HCT116 (cell line): ENCODE results near the gene WWOX. TPM values are rescaled to one million over a fixed set of nuclear protein-coding genes. Genes with fewer than 3 reads are reported as not detected.

Source experiments
- ATAC-seq: fragments of 200-7000 bp; cut with Tn5 transposase; 2 replicates; pipeline ENCODE4 v1.9.1; 2020; ENCODE audit warnings: mild to moderate bottlenecking, moderate library complexity
- BruUV-seq: library from RNA; stranded (reverse); fragments of 400-500 nt; replicated peaks from 2 replicates; lab custom pipeline; 2021; lab: Mats Ljungman, UMichigan
- CTCF ChIA-PET: fragments of 300-600 bp; sonication (Branson Sonifier 250); formaldehyde crosslinking; loops from one replicate; lab custom pipeline; 2021; ENCODE audit warnings: antibody characterized with exemption; lab: Charles Lee
- POLR2A ChIA-PET: fragments of 300-600, 350-600 bp; sonication (Branson Sonifier 250); formaldehyde crosslinking; loops from one replicate; lab custom pipeline; 2021; ENCODE audit warnings: antibody characterized with exemption; lab: Charles Lee
- RAD21 ChIA-PET, 2 experiments: fragments of 300-600 bp; sonication (Branson Sonifier 250); formaldehyde crosslinking; loops; one replicate each; lab custom pipeline; 2023; ENCODE audit warnings: low total read pairs in 2 of 2; ENCODE audit not compliant: uncharacterized antibody in 2 of 2, unreplicated experiment in 2 of 2, low non-redundant PET in 1 of 2; lab: Charles Lee
- DNase-seq: peaks from one replicate; pipeline ENCODE4 v3.0.0-alpha.2; 2010; ENCODE audit warnings: low read depth, low spot score
- H2AFZ ChIP-seq: fragments of 200-600 bp; shearing (Covaris generic), sonication (generic); 2 replicates; pipeline ENCODE4 v1.6.1; 2017; ENCODE audit warnings: low read depth, mixed run types, mixed read lengths, antibody characterized with exemption, low read length; ENCODE audit not compliant: poor library complexity, severe bottlenecking
- H3K27ac ChIP-seq: 2 replicates; pipeline ENCODE4 v1.5.1; 2012; ENCODE audit warnings: low read depth, low read length
- H3K27me3 ChIP-seq: fragments of 200-600 bp; sonication (generic); 2 replicates; pipeline ENCODE4 v1.6.1; 2016; ENCODE audit warnings: mixed run types, low read length, mixed read lengths; ENCODE audit not compliant: insufficient read depth
- H3K36me3 ChIP-seq, 2 experiments: fragments of 200-500 bp in 1 of 2; fragments of 200-600 bp in 1 of 2; sonication (Bioruptor generic) in 1 of 2; sonication (generic) in 1 of 2; 2 replicates each; pipeline versions ENCODE4 v1.5.1 to v1.6.1; 2014 to 2016; ENCODE audit warnings: low read length in 2 of 2, inconsistent platforms in 1 of 2, mixed read lengths in 1 of 2, mixed run types in 1 of 2; ENCODE audit not compliant: insufficient read depth in 2 of 2, control insufficient read depth in 1 of 2
- H3K4me1 ChIP-seq, 2 experiments: fragments of 200-600 bp in 1 of 2; sonication (generic) in 1 of 2; 2 replicates each; pipeline versions ENCODE4 v1.5.1 to v1.6.1; 2012 to 2017; ENCODE audit warnings: low read length in 2 of 2, inconsistent platforms in 1 of 2, mild to moderate bottlenecking in 1 of 2, mixed read lengths in 1 of 2, mixed run types in 1 of 2, moderate library complexity in 1 of 2; ENCODE audit not compliant: insufficient read depth in 2 of 2, control insufficient read depth in 1 of 2
- H3K4me2 ChIP-seq: fragments of 200-600 bp; sonication (generic); 2 replicates; pipeline ENCODE4 v1.6.1; 2017; ENCODE audit warnings: mixed run types, low read length, mixed read lengths
- H3K4me3 ChIP-seq, 2 experiments: fragments of 200-600 bp in 1 of 2; sonication (generic) in 1 of 2; replicated peaks in 1 of 2; 2 replicates each; pipeline ENCODE4 v1.5.1; 2011 to 2016; ENCODE audit warnings: low read length in 2 of 2, control low read depth in 1 of 2, low read depth in 1 of 2, mild to moderate bottlenecking in 1 of 2, mixed read lengths in 1 of 2, mixed run types in 1 of 2
- H3K79me2 ChIP-seq: fragments of 200-600 bp; sonication (generic); 2 replicates; pipeline ENCODE4 v1.6.1; 2017; ENCODE audit warnings: mild to moderate bottlenecking, mixed run types, low read length, moderate library complexity, mixed read lengths; ENCODE audit not compliant: insufficient read depth
- H3K9ac ChIP-seq: fragments of 200-600 bp; sonication (generic); 2 replicates; pipeline ENCODE4 v1.6.1; 2016; ENCODE audit warnings: low read length, mixed read lengths
- H3K9me2 ChIP-seq: fragments of 200-600 bp; sonication (generic), shearing (Covaris generic); 2 replicates; pipeline ENCODE4 v1.6.1; 2017; ENCODE audit warnings: mixed run types, mild to moderate bottlenecking, moderate library complexity; ENCODE audit not compliant: insufficient read depth
- H3K9me3 ChIP-seq, 2 experiments: fragments of 200-500 bp in 1 of 2; fragments of 200-600 bp in 1 of 2; sonication (Bioruptor generic) in 1 of 2; sonication (generic) in 1 of 2; 2 replicates each; pipeline ENCODE4 v1.6.1; 2014 to 2017; ENCODE audit warnings: low read length in 2 of 2, mixed read lengths in 2 of 2, inconsistent platforms in 1 of 2, low read depth in 1 of 2, mild to moderate bottlenecking in 1 of 2, mixed run types in 1 of 2, moderate library complexity in 1 of 2; ENCODE audit not compliant: control insufficient read depth in 1 of 2, insufficient read depth in 1 of 2
- H4K20me1 ChIP-seq: fragments of 200-600 bp; sonication (generic), shearing (Covaris generic); 2 replicates; pipeline ENCODE4 v1.6.1; 2017; ENCODE audit warnings: mixed run types, mild to moderate bottlenecking, moderate library complexity; ENCODE audit not compliant: insufficient read depth
- ATF3 ChIP-seq: IDR thresholded peaks from 2 replicates; pipeline ENCODE4 v1.6.1; 2012
- CBX3 ChIP-seq: IDR thresholded peaks from 2 replicates; pipeline ENCODE4 v1.6.1; 2012; ENCODE audit warnings: low read depth
- EGR1 ChIP-seq: IDR thresholded peaks from 2 replicates; pipeline ENCODE4 v1.6.1; 2012; ENCODE audit warnings: low read depth
- ELF1 ChIP-seq: IDR thresholded peaks from 2 replicates; pipeline ENCODE4 v1.6.1; 2012; ENCODE audit warnings: low read depth, borderline replicate concordance
- EZH2 ChIP-seq: fragments of 200-600 bp; sonication (generic); IDR thresholded peaks from 2 replicates; pipeline ENCODE4 v1.6.1; 2017; ENCODE audit warnings: antibody characterized with exemption, mixed run types
- EZH2phosphoT487 ChIP-seq: fragments of 200-600 bp; IDR thresholded peaks from 2 replicates; pipeline ENCODE4 v1.6.1; 2018; ENCODE audit warnings: antibody characterized with exemption, borderline replicate concordance
- FOSL1 ChIP-seq: IDR thresholded peaks from 2 replicates; pipeline ENCODE4 v1.6.1; 2012; ENCODE audit warnings: low read depth
- JUND ChIP-seq: IDR thresholded peaks from 2 replicates; pipeline ENCODE4 v1.6.1; 2012
- MAX ChIP-seq: IDR thresholded peaks from 2 replicates; pipeline ENCODE4 v1.6.1; 2012
- POLR2A ChIP-seq: IDR thresholded peaks from 2 replicates; pipeline ENCODE4 v1.7.0; 2011; ENCODE audit warnings: borderline replicate concordance; ENCODE audit not compliant: insufficient read depth, insufficient read length; ENCODE audit errors: extremely low read depth
- POLR2AphosphoS5 ChIP-seq: IDR thresholded peaks from 2 replicates; pipeline ENCODE4 v1.6.1; 2011; ENCODE audit warnings: mild to moderate bottlenecking, low read depth, low read length, moderate library complexity
- RAD21 ChIP-seq: IDR thresholded peaks from 2 replicates; pipeline ENCODE4 v1.6.1; 2012; ENCODE audit warnings: low read depth, mild to moderate bottlenecking
- REST ChIP-seq: IDR thresholded peaks from 2 replicates; pipeline ENCODE4 v1.6.1; 2012; ENCODE audit warnings: low read depth
- SIN3A ChIP-seq: IDR thresholded peaks from 2 replicates; pipeline ENCODE4 v1.6.1; 2012; ENCODE audit warnings: low read depth
- SP1 ChIP-seq: IDR thresholded peaks from 2 replicates; pipeline ENCODE4 v1.6.1; 2012; ENCODE audit warnings: low read depth
- SRF ChIP-seq: IDR thresholded peaks from 2 replicates; pipeline ENCODE4 v1.6.1; 2012; ENCODE audit warnings: low read depth
- TCF7L2 ChIP-seq: IDR thresholded peaks from 2 replicates; pipeline ENCODE4 v1.7.0; 2011; ENCODE audit warnings: borderline replicate concordance, inconsistent platforms; ENCODE audit not compliant: insufficient read depth, insufficient read length; ENCODE audit errors: extremely low read depth
- ZNF274 ChIP-seq: fragments of 200-500 bp; sonication (Bioruptor generic); IDR thresholded peaks from 2 replicates; pipeline ENCODE4 v1.6.1; 2014; ENCODE audit warnings: mild to moderate bottlenecking, low read depth, low read length, inconsistent platforms
- intact Hi-C: fragments of 100-400 bp; cut with micrococcal nuclease; formaldehyde crosslinking; loops from 2 replicates; pipeline ENCODE4 v1.10.0; 2022
- total RNA-seq: library from RNA; stranded (reverse); gene quantifications from one replicate; pipeline ENCODE4 v1.2.1, GENCODE V29; 2021; ENCODE audit not compliant: unreplicated experiment
- TF ChIP-seq, protein P1 (sequence below), 3 experiments: fragments of 200-600 bp in 1 of 3; sonication (generic) in 1 of 3; IDR thresholded peaks in 2 of 3; conservative IDR thresholded peaks in 1 of 3; 2 replicates each; pipeline ENCODE4 v1.5.1; 2012 to 2017; ENCODE audit warnings: low read depth in 2 of 3, low read length in 2 of 3, antibody characterized with exemption in 1 of 3, borderline replicate concordance in 1 of 3, control low read depth in 1 of 3, mild to moderate bottlenecking in 1 of 3, mixed read lengths in 1 of 3, mixed run types in 1 of 3, moderate library complexity in 1 of 3; ENCODE audit not compliant: insufficient read depth in 1 of 3

WWOX gene
- total RNA-seq, 1 experiment from 2014 or later = 13.7 TPM

DNA sequence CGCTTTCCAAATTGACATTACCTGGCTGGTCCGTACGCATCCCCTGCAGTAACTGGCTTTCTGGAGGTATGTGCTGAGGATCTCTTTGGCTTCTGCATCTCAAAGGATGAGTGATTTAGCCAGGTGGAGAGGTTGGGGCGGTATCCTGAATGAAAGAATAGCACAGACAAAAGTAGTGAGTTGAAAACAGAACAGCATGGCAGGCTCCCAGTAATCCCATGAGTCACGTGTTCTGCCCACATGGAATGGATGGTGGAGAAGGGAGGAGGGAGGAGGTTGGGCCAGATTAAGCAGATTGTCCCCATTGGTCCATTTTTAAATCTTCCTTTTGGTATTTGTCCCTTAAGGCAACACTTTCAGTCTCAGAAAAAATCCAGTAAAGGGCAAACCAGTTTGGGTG lies 176.0 kb downstream of the WWOX start:
- BruUV-seq = no TSS peak
- H3K9me2 ChIP-seq = no peaks in the 10 kb centered on the region
- DNase-seq = no peak

More for the DNA sequence above, 176.0 kb downstream of the WWOX start:
- no peak overlapping the region for H3K4me2 ChIP-seq
- H2AFZ ChIP-seq = no peak overlapping the region
- intact Hi-C loops = no loop called here
- ChIA-PET CTCF (no interaction called here), RAD21 (no interaction called here), POLR2A (no interaction called here)
- H3K9ac ChIP-seq = no peak overlapping the region
- no peaks in the 10 kb centered on the region for H3K27me3 ChIP-seq
- no peak overlapping the region for H3K27ac ChIP-seq
- no peaks in the 10 kb centered on the region for H3K79me2 ChIP-seq
- H3K9me3 ChIP-seq = no peaks in the 10 kb centered on the region
- no peaks in the 10 kb centered on the region for H4K20me1 ChIP-seq
- TF ChIP-seq EZH2phosphoT487 = no peak
- TF ChIP-seq SIN3A = no peak
- TF ChIP-seq ZNF274 = no peak
- no peak for TF ChIP-seq POLR2A
- TF ChIP-seq ATF3 = no peak
- no peak for TF ChIP-seq RAD21
- no peak for TF ChIP-seq CBX3
- no peak for TF ChIP-seq SRF
- no peak for TF ChIP-seq EZH2
- TF ChIP-seq MAX = no peak
- TF ChIP-seq EGR1 = no peak
- no peak for TF ChIP-seq JUND
- no peak for TF ChIP-seq TCF7L2
- no peak for TF ChIP-seq FOSL1
- TF ChIP-seq REST = no peak
- TF ChIP-seq POLR2AphosphoS5 = no peak
- TF ChIP-seq, protein P1, sequence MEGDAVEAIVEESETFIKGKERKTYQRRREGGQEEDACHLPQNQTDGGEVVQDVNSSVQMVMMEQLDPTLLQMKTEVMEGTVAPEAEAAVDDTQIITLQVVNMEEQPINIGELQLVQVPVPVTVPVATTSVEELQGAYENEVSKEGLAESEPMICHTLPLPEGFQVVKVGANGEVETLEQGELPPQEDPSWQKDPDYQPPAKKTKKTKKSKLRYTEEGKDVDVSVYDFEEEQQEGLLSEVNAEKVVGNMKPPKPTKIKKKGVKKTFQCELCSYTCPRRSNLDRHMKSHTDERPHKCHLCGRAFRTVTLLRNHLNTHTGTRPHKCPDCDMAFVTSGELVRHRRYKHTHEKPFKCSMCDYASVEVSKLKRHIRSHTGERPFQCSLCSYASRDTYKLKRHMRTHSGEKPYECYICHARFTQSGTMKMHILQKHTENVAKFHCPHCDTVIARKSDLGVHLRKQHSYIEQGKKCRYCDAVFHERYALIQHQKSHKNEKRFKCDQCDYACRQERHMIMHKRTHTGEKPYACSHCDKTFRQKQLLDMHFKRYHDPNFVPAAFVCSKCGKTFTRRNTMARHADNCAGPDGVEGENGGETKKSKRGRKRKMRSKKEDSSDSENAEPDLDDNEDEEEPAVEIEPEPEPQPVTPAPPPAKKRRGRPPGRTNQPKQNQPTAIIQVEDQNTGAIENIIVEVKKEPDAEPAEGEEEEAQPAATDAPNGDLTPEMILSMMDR (IDR thresholded peaks at IDR 0.05 in 2 of 3, conservative IDR thresholded peaks at IDR 0.05 in 1 of 3; ENCODE audit: borderline replicate concordance in 1 of 3, insufficient read depth in 1 of 3, low read depth in 2 of 3, low read length in 2 of 3) = no peak
- TF ChIP-seq ELF1 = no peak
- TF ChIP-seq SP1 = no peak
- H3K4me3 ChIP-seq = no peak overlapping the region
- ATAC-seq = no peak
- no peaks in the 10 kb centered on the region for H3K36me3 ChIP-seq
- H3K4me1 ChIP-seq = no peaks in the 10 kb centered on the region
